ENCODE data around the gene PARK7.

- TF ChIP-seq CTCF (IDR thresholded peaks at IDR 0.05), result no peak
- TF ChIP-seq POLR2A (IDR thresholded peaks at IDR 0.05), result no peak
Measured at GRCh38 chr1:8012955-8013354, 51.4 kb downstream of the PARK7 start.

All from thyroid gland (tissue), 4 donors.